Stomach (tissue), 4 donors: ENCODE results near the gene CLDN3.

ENCODE experiments used
- POLR2AphosphoS5 ChIP-seq, 3 donors: sonication (generic); formaldehyde crosslinking; IDR thresholded peaks; one replicate each; pipeline ENCODE4 v1.6.1; 2016; ENCODE audit warnings: antibody characterized with exemption in 3 of 3
- TF ChIP-seq, protein P1 (sequence below), 7 experiments: fragments of 450-650 bp in 4 of 7; fragments of 200-600 bp in 3 of 7; sonication (generic) in 3 of 7; IDR thresholded peaks; one replicate each; pipeline ENCODE4 v1.5.1; 2016 to 2019; ENCODE audit warnings: antibody characterized with exemption in 7 of 7, control low read depth in 2 of 7, mild to moderate bottlenecking in 1 of 7

DNA sequence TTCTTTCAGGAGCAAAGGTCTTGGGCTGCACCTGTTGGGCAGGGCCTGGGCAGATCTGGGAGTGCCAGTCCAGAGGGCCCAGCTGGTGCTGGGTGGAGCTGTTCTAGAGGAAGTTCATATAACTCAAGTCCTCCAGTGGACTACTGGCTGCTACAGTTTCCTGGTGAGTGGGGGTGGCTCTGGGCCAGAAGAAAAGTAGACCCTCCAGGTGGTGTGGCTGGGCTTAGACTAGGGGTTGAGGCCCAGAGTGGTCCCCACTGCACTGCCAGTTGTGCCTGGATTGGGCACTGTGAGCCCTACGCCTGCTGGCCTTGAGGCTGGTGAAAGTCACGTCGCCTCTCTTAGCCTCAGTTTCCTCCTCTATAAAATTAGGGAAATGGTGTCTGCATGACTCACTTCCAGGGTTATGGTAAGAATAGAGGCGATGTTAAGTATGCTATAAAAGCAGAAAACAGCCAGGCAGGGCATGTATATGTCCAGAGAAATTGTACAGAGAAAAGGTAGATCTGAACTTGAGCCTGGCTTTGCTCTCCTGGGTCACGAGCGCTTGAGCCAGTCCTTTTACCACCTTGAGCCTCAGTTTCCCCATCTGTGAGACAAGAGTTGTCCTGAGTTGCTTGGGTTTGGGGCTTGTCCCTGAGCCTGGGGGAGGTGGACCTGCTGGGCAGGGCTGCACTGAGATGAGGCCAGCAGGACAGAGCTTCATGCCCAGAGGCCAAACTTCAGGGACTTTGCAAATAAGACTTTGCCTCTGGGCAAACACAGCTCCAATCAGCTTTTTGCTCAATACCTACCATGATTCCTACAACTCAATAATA, 3.8 kb upstream of the CLDN3 start:
- TF ChIP-seq, protein P1, sequence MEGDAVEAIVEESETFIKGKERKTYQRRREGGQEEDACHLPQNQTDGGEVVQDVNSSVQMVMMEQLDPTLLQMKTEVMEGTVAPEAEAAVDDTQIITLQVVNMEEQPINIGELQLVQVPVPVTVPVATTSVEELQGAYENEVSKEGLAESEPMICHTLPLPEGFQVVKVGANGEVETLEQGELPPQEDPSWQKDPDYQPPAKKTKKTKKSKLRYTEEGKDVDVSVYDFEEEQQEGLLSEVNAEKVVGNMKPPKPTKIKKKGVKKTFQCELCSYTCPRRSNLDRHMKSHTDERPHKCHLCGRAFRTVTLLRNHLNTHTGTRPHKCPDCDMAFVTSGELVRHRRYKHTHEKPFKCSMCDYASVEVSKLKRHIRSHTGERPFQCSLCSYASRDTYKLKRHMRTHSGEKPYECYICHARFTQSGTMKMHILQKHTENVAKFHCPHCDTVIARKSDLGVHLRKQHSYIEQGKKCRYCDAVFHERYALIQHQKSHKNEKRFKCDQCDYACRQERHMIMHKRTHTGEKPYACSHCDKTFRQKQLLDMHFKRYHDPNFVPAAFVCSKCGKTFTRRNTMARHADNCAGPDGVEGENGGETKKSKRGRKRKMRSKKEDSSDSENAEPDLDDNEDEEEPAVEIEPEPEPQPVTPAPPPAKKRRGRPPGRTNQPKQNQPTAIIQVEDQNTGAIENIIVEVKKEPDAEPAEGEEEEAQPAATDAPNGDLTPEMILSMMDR (IDR thresholded peaks at IDR 0.05): no peak
- TF ChIP-seq POLR2AphosphoS5 (IDR thresholded peaks at IDR 0.05): no peak
